Head of caudate nucleus (tissue), 42 donors: ENCODE data around the gene PTPN20.
"Not testable (repeated sequence)": the region's sequence is repeated elsewhere in the genome, so short reads cannot be mapped to it uniquely, and the experiment has no call there.

Experiments used
- DNase-seq, 42 donors: peaks; one replicate each; pipeline versions ENCODE4 v3.0.0 to v3.0.0-alpha.2; 2020 to 2021; ENCODE audit warnings: mixed read lengths in 7 of 42
- intact Hi-C: fragments of 100-400 bp; cut with DNase I; formaldehyde crosslinking; loops from one replicate; pipeline ENCODE4 v1.15.0; 2022

The PTPN20 gene

DNA sequence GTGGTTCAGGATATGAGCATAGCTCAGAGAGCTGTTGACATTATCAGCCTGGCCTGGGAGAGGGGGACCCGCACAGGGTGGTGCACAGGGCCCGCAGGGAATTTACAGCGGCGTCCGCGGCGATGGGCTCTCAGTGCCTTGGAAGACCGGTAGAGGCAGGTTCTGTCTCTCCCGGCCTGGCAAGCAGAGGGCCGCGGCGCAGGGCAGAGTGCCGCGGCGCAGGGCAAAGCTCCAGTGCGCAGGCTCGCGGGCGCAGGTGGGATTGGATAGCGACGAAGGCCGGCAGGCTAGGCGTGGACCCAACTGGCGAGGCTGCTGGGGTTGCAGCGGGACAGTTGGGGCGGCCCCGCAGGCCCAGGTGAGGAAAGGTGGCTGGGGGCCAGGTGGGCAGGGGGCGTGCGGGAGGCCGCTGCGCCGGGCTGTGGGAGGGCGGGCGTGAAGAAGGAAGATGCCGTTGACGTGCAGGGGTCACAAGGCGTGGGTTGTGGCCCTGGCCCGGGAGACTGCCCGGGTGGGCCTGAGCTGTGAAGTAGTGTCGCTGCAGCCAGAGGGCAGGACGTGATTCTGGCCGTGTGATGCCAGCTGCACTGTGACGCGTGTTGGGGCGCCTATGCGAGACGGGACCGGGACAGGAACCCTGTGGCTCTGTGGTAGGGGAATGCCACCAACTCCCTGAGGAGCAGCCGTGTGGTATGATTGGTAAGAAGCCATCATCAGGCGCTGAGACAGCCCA is at the start of gene PTPN20:
Gene PTPN20 (plus strand): TSS at position 285 of the 733 bp plus-strand sequence. CDS start 21,072 bp downstream, outside the sequence.
- peak in 34 of 42 donors; percentile 1 to 67 (median 36) for DNase-seq
- intact Hi-C loops: not testable (repeated sequence)

DNA sequence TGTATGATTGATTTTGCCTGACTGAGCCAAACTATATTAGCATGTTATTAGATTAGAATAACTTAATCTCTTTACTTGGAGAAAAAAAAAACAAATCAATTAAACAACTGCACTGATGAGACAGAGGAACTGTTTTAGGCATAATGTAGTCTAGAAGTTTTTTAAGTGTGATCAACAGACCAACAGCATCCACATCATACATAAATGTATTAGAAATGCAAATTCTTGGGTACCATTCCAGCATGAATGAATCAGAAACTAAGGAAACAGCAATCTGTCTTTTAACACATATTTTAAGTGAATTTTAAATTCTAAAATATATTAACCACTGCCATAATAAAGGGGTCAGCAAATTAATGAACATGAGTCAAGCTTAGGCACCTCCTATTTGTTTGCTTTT is 41.5 kb upstream of the PTPN20 start:
- intact Hi-C loops, DNase-seq: not testable (repeated sequence)

DNA sequence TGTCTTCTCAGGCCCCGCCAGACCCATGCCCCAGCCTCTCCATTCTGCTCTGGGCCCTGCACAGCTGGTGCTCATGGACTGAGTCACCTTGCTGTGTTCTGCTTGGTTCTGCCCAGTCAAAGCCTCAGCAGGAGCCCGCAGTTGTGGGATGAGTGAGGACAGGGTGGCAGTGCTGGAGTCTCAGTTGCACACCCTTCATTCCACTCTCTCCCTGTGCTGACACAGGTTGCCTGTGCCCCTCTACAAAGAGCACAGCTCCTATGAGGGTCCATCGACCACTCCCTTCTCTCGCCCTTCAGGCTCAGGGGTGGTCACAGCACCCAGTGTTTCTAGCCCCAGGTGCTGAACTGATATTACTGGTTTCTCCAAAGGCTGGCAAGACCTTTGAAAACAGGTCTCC is 39.6 kb upstream of the PTPN20 start:
- intact Hi-C loops: not testable (repeated sequence)

DNA sequence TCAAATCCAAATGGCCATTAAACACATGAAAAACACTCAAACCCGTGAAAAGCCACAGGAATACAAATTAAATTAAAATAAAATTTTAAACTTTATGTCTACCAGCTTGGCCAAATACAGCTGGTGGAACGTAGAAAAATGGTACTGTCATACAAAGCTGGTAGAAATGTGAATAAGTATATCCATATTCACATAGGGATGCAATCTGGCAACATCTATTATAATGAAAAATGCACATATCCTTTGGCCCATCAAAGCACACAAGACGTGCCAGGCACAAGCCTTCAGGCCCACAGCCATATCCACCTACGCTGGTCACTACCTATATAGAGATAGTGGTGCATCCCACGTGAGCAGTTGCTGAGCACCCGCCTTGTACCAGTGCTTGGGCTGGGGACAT is 35.9 kb upstream of the PTPN20 start:
- DNase-seq, intact Hi-C loops: not testable (repeated sequence)

More for the DNA sequence above, 39.6 kb upstream of the PTPN20 start:
- DNase-seq: not testable (repeated sequence)

DNA sequence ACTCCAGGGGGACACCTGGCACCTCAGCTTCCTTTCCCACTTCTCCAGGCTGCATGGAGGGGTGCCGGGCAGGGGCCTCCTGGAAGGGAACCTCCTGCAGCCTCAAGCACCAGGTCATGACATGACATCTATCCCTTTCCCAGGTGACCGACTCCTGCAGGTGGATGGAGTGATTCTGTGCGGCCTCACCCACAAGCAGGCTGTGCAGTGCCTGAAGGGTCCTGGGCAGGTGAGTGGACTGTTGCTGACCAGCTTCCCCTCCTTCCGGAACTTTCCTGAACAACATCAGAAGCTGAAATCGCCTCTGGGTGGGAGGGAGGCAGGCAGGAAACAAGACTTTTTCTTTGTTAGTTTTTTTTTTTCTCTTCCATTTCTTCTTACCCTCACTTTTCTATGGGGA is 34.5 kb upstream of the PTPN20 start:
- intact Hi-C loops, DNase-seq: not testable (repeated sequence)

DNA sequence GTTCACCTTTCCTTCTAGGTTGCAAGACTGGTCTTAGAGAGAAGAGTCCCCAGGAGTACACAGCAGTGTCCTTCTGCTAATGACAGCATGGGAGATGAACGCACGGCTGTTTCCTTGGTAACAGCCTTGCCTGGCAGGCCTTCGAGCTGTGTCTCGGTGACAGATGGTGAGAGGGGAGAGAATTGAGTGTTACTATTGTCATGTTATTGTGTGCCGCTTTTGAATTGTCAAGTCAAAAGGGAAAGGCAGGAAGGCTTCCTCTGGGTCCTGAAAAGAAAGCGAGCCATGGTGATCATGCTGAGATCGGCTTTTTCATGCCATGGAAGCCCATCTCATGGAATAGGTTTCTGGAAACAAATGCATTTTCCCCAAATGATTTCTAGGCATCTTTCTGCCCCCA is 32.5 kb upstream of the PTPN20 start:
- DNase-seq: peak in 25 of 42 donors; percentile 2 to 56 (median 20)
- intact Hi-C loops: not testable (repeated sequence)

DNA sequence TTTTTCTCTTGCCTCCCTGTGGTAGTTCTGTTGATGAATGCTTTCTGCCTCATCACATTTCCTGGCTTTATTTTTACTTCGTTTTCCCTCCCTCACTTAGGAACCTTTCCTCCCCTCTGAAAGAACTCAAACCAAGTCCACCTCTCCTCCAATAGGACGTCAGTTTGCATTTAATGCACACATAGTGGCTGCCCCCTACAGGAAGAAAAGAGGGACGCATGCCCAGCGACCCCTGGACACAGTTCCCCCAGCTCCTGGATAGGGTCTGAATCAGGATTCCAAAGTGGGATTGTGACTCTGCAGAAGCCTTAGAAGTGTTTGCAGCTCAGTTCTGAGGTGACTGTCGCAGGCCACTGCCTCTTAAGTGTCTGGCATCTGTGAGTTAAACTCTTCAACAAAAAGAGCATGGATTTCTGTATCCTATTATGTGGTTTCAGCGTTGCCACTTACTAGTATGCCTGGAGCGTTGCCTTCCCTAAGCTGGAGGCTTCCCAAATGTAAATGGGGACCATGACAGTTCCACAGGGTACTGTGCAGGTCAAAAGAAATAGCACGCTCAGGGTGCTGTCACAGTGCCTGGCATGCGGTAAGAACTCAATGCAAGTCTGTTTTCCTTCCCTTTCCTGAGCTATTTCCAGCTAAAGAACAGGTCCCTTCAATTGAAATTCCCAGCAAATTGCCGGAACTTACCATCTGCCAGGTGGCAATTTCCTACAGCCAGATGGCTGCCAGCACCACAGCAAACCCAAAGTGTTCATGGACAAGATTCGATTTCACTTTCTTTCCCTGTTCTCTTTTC is 20.2 kb upstream of the PTPN20 start:
- peak in 19 of 42 donors; percentile 2 to 64 (median 16) for DNase-seq
- intact Hi-C loops: not testable (repeated sequence)

DNA sequence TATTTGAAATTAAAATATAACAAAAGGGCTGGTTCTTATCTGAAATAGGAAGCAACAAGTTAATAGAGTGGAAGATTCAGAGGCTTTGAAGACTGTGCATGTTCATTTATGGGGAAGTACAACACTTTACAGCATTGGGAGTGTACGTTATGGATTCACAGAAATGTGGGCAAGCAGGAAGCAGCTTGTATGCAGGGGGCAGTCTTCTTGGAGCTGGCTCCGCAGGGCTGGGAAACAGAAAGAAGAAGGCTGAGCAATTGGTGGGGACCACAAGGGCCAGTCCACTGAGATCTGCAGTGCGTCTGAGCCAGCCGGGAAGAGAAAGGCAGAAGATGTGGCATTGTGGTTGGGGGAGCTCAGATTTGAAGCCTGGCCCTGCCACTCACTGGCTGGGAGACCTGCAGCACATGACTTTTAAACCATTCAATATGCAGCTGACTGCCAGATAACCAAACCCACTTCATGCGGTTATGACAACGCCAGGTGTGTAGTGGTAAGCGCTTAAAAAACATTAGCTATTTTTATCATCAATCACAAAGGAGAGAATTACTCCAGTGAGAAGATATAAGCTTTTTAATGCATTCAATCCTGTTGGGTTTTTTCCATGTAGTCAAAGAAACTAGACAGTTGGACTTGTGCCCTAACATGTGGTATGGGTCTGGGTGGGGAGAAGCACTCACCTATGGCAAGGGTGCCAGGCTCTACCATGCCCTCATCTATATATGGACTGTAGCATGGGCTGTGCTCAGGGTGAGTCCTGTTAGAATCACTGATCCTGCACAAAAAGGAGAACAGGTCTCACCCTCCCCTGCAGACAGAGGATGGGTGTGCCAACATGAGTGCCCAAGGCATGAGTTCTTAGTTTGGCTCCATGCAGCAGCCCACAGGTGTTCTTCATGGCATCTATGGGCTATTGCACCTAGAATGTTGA is 14.2 kb upstream of the PTPN20 start:
- DNase-seq, intact Hi-C loops: not testable (repeated sequence)

DNA sequence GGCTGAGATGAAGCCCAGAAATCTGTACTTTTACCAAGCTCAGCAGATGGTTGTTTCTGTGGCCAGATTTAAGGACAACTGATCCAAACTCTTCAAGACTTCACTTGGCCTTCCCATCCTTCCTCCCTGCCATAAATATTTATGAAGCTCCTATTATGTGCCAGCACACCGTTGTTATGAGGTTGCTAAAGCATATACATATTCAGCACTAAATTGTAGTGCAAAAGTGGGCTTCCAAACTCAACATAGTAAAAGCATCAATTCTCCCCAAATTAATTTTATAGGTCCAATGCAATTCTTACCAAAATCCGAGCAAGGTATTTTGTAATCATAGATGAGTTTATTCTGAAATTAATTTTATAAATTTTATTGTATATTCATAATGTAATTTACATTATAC is 10.0 kb upstream of the PTPN20 start:
- DNase-seq, intact Hi-C loops: not testable (repeated sequence)

DNA sequence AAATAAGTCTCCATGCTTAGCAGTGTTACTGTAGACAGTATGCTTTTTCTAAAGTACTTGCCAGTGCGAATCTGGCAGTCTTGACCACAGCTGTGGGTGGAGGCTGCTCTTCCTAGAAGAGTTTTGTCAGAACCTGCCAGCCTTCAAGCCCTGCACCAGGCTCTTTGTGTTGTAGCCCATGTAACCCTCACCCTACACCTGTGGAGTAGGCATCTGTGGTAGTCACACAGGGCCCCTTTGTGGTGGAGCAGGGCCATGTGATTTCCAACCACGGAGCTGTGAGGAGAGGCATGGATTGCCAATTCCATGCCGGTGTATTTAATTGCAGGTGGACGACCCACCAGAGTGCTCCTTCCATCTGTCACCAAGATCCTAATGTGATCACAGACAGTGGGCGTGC is 7.4 kb upstream of the PTPN20 start:
- DNase-seq, intact Hi-C loops: not testable (repeated sequence)

DNA sequence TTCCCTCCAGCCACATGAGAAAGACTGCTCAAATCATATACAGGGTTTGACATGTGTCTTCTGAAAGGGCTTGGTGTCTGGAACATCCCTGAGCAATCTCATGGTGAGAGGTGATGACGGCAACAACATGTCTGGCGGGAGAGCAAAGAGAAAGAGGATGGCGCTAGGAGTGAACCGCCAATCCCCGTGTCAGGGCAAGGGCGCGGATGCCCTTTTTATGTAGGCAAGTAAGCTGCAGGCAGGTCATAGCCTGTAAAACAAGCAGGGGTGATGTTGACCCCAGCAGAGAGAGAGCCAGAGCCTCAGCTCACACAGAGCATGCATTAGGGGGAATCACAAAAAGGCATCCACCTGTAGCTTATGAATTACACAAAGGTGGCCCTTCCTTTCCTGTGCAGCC is 4.9 kb upstream of the PTPN20 start:
- intact Hi-C loops, DNase-seq: not testable (repeated sequence)

DNA sequence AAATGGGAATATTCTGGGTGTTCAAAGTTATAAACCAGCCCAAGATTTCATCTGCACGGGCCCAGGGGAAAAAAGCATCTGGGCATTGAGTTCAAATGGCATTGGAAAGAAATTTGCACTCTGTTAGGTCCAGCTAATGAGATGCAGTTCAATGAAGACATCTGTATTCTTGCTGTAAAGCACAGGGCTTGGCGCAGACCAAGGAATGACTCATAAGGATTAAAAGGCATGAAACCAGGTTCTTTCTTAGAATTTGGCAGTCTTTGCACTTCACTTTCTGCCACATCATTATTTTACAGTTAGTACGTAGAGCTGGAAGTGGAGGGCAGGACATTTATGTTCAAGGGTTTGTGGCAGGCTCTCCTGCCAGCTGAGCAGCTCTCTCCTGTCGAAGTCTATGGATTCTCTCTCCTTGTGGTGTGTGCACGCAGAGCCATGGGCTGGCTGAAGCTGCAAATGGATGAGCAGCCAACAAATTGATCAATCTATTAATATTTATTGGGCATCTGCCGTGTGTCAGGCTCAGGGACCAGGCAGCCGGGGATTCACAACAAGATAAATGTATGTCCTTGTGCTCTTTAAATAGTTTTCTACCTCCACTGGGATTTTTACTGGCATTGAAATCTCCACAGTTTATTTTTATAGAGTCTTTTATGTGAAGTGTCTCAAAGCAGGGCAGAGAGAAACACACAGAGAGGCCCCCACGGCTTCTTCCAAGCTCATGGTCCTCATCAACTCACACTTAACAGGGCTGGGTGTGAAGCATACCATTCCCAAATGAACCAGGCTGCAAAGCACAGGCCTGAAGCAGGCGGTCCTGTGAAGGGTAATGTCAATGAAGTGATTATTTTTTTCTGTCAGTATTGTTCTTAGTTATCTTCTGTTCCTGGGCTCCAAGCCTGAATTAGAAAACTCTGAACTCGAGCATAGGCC is 3.8 kb upstream of the PTPN20 start:
- intact Hi-C loops, DNase-seq: not testable (repeated sequence)

DNA sequence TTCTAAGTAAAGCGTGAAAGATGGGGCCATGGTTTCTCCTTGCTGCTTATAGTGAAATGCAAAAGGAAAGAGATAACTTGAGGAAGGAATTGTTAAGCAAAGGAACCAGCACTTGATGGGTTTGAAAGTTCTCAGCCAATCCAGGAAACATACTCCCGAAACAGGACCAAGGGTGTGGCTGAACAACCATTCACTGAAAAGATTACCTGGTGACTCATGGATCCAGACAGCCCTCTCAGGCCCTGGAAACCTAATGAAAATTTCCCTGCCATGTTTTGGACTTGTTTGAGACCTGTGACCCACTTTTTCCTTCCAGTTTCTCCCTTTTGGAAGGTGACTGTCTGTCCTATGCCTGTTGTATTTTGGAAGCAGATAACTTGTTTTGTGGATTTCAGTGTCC is 11.3 kb downstream of the PTPN20 start:
- intact Hi-C loops: not testable (repeated sequence)
- peak in 1 of 42 donors; percentile 3 for DNase-seq

DNA sequence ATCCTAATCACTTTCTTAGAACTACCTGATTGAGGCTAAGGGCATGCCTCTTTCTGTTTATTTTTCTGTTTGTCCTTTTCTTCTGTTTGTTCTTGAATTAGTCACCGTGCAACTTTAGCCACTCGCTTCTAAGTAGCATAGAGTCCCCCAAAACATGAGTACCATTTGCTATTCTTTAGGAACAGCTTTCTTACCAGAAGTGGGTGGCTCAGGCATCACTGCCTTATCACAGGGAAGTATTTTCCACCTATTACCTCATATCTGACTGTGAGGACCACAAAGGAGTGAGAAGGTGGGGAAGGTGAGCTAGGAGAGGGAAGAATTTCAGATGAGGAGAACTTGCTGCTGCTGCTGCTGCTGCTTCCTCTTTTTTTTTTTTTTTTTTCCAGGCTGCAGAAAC is 13.9 kb downstream of the PTPN20 start:
- DNase-seq: not testable (repeated sequence)

GRCh38 chr10:46925853-46926252 is 14.6 kb downstream of the PTPN20 start:
- intact Hi-C loops, DNase-seq: not testable (repeated sequence)

More for the DNA sequence above, 13.9 kb downstream of the PTPN20 start:
- intact Hi-C loops: not testable (repeated sequence)

GRCh38 chr10:46928810-46929209 is 17.6 kb downstream of the PTPN20 start:
- DNase-seq, intact Hi-C loops: not testable (repeated sequence)

GRCh38 chr10:46932383-46932782 is 21.2 kb downstream of the PTPN20 start:
- DNase-seq, intact Hi-C loops: not testable (repeated sequence)

DNA sequence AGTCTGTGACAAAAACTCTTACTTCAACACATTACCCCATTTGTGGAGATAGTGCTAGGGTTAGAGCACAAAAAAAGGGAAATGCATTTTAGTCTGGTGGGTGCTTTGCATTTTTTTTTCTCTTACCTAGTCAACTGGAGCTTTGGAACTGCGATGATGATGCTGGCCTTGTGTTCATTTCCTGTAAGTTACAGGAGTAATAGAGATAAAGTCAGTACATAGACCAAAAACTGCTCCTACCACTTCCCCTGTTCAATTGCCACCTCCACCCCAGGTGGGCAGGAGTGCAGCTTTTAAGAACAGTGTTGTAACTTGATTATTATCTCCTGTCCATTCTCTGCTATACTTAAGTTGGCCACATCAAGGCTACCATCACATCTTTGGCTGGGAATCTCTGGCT is 29.9 kb downstream of the PTPN20 start:
- intact Hi-C loops, DNase-seq: not testable (repeated sequence)
